NCI-H524 (cell line): Measurements from ENCODE around the gene DBN1.

Experiments
- DNase-seq, 2 experiments: peaks; one replicate each; lab custom pipeline; 2025; lab: John Stamatoyannopoulos, UW

The DBN1 gene

GRCh38 chr5:177504086-177505056 lies 30.9 kb upstream of the DBN1 start:
- DNase-seq, result no peak

DNA sequence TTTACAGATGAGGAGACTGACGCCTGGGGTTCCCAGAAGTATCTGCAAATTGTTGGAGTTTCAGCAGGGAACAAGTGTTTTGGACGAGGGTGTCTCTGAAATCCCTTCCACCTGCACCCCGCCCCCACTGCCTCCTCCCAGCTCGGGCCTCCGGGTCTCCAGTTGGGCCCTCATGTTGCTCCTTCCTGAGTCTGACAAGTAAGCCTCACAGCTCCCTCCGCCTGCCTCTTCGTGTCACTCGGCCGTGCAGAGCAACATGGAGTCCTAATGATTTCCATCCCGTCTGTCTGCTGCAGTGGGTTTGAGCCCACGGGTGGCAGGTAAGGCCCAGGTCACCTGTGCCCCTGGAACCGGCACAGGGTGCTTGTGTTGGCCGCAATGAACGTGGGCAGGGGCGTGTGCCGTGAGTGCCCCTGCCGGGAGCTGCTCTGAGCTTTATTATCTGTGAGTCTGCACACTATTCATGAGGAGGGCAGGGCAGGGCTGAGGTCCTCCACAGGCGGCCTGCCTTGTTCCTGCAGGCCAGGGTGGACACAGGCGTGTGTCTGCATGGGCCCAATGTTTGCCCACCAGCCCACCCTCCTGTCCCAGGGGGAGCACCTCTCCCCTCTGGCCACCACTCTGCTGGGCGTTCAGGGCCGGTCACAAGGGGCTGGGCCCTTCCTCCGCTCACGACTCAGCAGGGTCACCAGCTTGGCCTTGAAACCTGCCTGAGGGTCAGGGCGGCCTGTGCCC lies 30.1 kb upstream of the DBN1 start:
- DNase-seq, result no peak

DNA sequence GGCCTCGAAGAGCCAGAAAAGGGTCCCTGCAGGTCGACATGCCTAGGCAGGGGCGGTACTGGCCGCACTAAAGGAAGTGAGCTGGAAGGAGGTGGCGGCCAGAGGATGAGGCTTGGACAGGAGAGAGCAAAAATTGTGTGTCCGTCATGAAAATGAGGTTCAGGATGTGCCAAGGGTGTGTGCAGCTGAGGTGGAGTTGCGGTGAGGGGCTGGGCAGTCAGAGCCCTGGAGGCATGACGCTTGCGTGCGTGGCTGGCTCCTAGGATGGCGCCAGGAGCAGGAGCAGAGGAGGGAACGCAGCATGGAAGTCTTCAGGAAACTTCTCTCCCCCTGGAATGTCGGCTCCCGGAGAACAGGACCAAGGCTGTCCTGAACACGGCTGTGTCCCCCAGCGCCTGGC lies 29.5 kb upstream of the DBN1 start:
- no peak for DNase-seq

DNA sequence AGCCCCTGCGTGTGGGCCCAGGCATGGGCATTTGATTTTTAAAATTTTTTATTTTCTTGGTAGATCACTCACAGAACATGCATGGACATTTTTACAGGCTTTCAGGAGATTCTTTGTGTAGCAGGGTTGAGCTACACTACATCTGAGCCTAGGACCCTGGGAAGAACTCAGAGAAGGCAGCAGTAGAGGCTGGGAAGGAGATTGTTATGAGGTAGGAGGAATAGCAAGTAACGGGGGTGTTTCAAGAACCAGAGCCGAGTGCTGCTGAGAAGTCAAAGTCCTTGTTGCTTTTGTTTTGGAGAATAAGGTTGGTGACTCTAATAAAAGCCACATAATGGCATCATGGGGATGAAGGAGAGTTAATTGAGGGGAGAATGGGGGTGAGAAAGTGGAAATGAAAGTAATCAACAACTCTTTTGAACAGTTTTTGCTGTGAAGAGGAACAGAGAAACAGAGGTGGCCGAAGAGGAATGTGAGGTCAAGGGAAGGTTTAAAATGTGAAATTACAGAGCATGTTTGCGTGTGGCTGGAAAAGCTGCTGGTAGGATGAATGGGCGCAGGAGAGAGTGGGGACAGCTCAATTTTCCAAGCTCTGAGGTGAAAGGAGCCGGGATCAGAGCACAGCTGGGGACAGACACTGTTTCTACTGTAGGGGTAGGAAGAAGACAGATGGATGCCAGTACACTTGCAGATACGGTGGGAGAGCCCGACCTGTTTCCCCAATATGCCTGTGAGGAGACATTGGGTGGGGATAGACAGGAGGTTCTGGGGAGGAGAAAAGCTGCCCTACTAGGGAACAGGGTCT lies 28.6 kb upstream of the DBN1 start:
- DNase-seq, result no peak

GRCh38 chr5:177500685-177501522 lies 27.5 kb upstream of the DBN1 start:
- peak; percentile 67 to 80 for DNase-seq

DNA sequence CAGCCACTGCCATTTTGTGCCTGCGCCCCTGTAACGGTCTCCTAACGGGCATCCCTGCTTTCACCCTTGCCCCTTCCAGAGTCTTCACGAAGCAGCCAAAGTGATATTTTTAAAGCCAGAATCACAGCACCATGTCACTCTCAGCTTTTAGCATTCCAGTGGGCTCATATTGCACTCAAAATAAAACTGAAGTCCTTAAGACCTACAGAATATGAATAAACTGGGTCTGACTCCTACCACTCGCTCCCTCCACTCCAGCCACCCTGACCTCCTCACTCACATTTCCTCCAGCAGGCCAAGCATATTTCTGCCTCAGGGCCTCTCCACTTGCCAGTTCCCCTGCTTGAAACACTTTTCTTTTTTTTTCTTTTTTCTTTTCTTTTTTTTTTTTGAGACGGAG lies 26.4 kb upstream of the DBN1 start:
- no peak for DNase-seq

DNA sequence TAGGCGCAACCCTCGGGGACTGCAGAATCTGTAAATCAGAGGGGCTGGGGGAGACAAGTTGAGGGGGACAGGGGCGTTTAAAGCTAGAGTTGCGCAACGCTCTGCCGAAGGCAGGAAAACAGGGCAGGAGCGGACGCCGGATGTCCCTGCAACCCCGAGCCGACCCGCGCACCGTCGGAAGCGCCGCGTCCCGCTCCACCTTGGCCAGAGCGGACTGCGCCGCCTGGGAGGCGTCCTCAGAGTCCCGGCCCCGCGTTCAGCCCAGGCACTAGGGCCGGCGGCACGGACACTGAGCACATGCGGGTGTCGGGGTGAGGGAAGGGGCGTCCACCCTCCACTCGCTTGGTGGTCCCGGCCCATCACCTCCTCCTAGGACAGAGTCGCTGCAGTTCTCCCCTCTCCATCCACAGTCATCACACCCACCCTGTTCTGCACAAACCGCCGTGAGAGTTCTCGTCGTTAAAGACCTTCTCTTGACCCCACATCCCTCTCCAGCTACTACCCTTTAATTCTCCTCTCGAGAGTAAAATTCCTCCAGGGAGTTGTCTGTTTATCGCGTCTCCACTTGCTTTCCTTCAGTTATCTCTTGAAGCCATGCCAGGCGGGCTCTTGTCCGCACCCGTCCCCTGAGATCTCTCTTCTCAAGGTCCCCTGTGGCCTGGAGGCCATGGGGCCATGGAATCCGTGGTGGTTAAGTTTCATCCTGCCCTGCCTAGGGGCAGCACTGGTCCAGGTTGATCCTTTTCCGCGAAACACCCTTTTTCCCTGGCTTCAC lies 24.8 kb upstream of the DBN1 start:
- DNase-seq, result no peak

- DNase-seq, result peak; percentile 88 to 94
These were observed 24.0 kb upstream of the DBN1 start, which contains the start of gene PDLIM7 for GRCh38 chr5:177497292-177498012. Gene PDLIM7, minus strand, starts transcription at chr5:177497604. Its CDS starts 1,092 bp downstream, at chr5:177496512.

GRCh38 chr5:177496727-177497291 lies 23.4 kb upstream of the DBN1 start:
- DNase-seq, result peak; percentile 34 to 69

- no peak for DNase-seq
These were observed 22.8 kb upstream of the DBN1 start for GRCh38 chr5:177496070-177496726.

GRCh38 chr5:177495243-177496060 lies 22.0 kb upstream of the DBN1 start:
- no peak for DNase-seq

DNA sequence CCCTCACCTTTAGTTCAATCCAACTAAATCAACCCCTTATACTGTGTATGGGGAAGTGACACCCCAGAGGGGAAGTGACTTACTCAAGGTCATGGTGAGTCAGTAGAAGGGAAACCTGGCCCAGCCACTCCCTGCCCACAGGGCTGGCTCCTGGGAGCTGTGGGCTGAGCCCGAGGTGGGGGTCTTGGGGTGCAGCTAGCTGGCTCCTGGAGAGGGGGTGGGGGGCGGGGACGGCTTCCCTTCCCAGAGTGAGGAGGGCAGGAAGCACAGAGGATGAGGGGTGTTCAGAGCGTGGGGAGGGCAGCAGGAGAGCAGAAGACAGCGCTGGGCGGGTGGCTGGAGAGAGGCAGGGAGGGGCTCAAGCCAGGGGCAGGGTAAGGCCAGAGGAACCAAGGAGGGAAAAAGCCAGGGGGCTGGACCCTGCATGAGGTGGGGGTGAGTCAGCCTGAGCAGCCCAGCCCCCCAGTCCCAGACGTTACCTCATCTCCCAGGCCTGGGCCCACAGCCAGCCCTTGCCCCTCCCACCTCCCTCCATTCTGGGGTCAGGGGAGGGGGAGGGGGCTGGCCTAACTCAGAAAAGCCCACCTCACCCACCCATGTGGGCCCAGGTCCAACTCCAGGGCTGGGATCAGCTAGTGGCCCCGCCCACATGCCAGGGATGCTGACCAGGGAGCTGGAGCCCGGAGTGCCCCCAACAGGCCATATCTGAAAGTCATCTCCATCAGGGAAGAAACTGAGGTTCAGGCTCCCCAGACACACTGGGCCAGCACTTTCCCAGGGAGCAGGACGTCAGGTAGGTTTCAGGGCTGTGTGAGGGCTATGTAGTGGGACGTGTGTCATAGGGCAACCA lies 21.1 kb upstream of the DBN1 start:
- DNase-seq, result peak in 1 of 2 experiments; percentile 20

- no peak for DNase-seq
These were observed 20.4 kb upstream of the DBN1 start for GRCh38 chr5:177493795-177494345.

DNA sequence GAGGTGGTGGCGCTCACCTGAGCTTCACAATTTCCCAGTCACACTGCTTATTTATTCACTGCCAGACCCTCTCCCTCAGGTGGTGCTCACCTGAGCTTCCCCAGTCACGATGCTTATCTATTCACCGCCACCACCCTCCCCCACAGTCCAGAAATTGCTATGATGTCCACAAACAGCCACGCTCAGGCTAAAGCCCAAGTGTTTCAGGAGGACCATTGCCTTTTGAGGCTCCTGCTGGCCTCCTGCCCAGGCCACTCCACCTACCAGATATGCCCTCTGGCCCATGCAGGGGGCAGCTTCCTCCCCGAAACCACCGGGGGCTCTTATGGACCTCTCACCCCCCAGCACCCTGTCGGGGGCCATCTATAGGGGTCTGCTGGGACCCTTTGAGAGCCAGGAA lies 19.4 kb upstream of the DBN1 start:
- DNase-seq, result no peak

DNA sequence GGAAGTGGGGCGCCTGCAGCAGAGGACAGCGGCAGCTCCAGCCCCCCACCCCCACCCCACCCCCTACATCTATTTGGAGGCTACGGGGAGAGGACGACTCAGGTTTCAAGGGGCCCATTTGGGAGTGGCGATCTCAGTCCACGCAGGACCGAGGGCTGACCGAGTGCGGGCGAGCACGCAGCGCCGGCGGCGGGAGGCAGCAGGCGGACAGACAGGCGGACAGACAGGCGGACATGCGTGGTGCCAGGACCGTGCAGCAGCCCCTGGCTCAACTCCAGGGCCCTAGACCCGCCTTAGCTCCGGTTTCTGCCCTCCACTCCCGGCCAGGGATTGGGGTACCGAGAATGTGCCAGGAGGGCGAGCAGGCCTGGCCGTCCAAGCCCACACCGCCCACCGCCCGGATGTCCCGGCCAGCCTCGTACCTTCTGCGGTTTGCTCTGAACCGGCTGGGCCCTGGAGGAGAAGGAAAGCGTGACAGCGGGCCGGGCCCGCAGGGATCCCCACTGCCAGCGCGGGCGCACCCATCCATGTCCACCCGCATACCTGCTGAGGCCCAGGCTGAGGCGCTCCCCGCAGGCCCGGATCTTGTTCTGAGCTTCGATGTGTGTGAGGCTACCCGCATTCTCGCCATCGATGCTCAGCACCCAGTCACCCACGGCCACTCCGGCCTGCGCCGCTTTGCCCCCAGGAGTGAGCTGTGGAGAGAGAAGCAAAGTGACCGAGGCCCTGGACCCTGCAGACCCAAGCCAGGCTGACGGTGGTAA lies 18.7 kb upstream of the DBN1 start:
- DNase-seq, result no peak

- peak in 1 of 2 experiments; percentile 15 for DNase-seq
These were observed 18.1 kb upstream of the DBN1 start for GRCh38 chr5:177491429-177491945.
